Astrocyte (in vitro differentiated cells and primary cell): ENCODE data around the gene LRP1B. TPM values are rescaled to one million over a fixed set of nuclear protein-coding genes. Genes with fewer than 3 reads are reported as not detected.

Source experiments
- DNase-seq: peaks from one replicate; pipeline ENCODE4 v3.0.0-alpha.2; 2010; ENCODE audit warnings: low read depth
- FAIRE-seq: peaks from 2 replicates; lab custom pipeline; 2011; peaks lifted over from hg19 to GRCh38; lab: Jason Lieb, UNC
- H2AFZ ChIP-seq: 2 replicates; pipeline ENCODE4 v1.6.0; 2012; ENCODE audit warnings: low read depth, low read length, inconsistent platforms
- H3K27ac ChIP-seq: 2 replicates; pipeline ENCODE4 v1.5.1; 2011; ENCODE audit warnings: low read depth, low read length, inconsistent platforms
- H3K27me3 ChIP-seq: 2 replicates; pipeline ENCODE4 v1.6.0; 2011; ENCODE audit warnings: low read length, inconsistent platforms; ENCODE audit not compliant: insufficient read depth
- H3K36me3 ChIP-seq: 2 replicates; pipeline ENCODE4 v1.5.1; 2011; ENCODE audit warnings: low read length, inconsistent platforms; ENCODE audit not compliant: insufficient read depth
- H3K4me1 ChIP-seq: 2 replicates; pipeline ENCODE4 v1.5.1; 2011; ENCODE audit warnings: low read length, inconsistent platforms; ENCODE audit not compliant: insufficient read depth
- H3K4me2 ChIP-seq: 2 replicates; pipeline ENCODE4 v1.6.0; 2012; ENCODE audit warnings: low read length, inconsistent platforms
- H3K4me3 ChIP-seq: 2 replicates; pipeline ENCODE4 v1.5.1; 2011; ENCODE audit warnings: low read depth, mild to moderate bottlenecking, low read length, inconsistent platforms; ENCODE audit not compliant: insufficient read depth
- H3K79me2 ChIP-seq: 2 replicates; pipeline ENCODE4 v1.6.0; 2012; ENCODE audit warnings: mild to moderate bottlenecking, low read length, inconsistent platforms; ENCODE audit not compliant: insufficient read depth
- H3K9ac ChIP-seq: 2 replicates; pipeline ENCODE4 v1.6.0; 2012; ENCODE audit warnings: mild to moderate bottlenecking, low read length, inconsistent platforms
- H3K9me3 ChIP-seq: 2 replicates; pipeline ENCODE4 v1.5.1; 2012; ENCODE audit warnings: low read depth, mild to moderate bottlenecking, low read length, inconsistent platforms; ENCODE audit not compliant: insufficient read depth
- H4K20me1 ChIP-seq: 2 replicates; pipeline ENCODE4 v1.6.0; 2012; ENCODE audit warnings: low read length, inconsistent platforms; ENCODE audit not compliant: insufficient read depth
- H3K27ac Mint-ChIP-seq: one replicate; pipeline ENCODE4 v1.8.0; 2021; ENCODE audit warnings: mild to moderate bottlenecking, mixed read lengths; ENCODE audit not compliant: unreplicated experiment
- H3K27me3 Mint-ChIP-seq: one replicate; pipeline ENCODE4 v1.8.0; 2021; ENCODE audit warnings: low read depth, mixed read lengths; ENCODE audit not compliant: unreplicated experiment
- H3K36me3 Mint-ChIP-seq: one replicate; pipeline ENCODE4 v1.8.0; 2021; ENCODE audit warnings: low read depth, mixed read lengths; ENCODE audit not compliant: unreplicated experiment
- H3K4me1 Mint-ChIP-seq: one replicate; pipeline ENCODE4 v1.8.0; 2021; ENCODE audit warnings: low read depth, mixed read lengths; ENCODE audit not compliant: unreplicated experiment
- H3K4me3 Mint-ChIP-seq: one replicate; pipeline ENCODE4 v1.8.0; 2021; ENCODE audit warnings: mild to moderate bottlenecking, moderate library complexity, mixed read lengths; ENCODE audit not compliant: unreplicated experiment
- H3K9me3 Mint-ChIP-seq: one replicate; pipeline ENCODE4 v1.8.0; 2021; ENCODE audit warnings: mild to moderate bottlenecking, mixed read lengths; ENCODE audit not compliant: unreplicated experiment
- CTCF ChIP-seq: IDR thresholded peaks from 2 replicates; pipeline ENCODE4 v1.5.1; 2011; ENCODE audit warnings: low read depth, mild to moderate bottlenecking, inconsistent platforms, low read length, moderate library complexity; ENCODE audit not compliant: insufficient read depth
- EZH2 ChIP-seq: IDR thresholded peaks from 2 replicates; pipeline ENCODE4 v1.6.1; 2012; ENCODE audit warnings: mild to moderate bottlenecking, low read length, inconsistent platforms; ENCODE audit not compliant: insufficient read depth
- total RNA-seq: library from RNA; stranded (reverse); gene quantifications from 2 replicates; pipeline ENCODE4 v1.2.1, GENCODE V29; 2021

LRP1B gene
- total RNA-seq, 1 donor from 2014 or later, result 1.5 TPM

- Mint-ChIP-seq H3K27ac (no peak overlapping the region), H3K4me1 (no peaks in the 10 kb centered on the region), H3K4me3 (no peak overlapping the region), H3K36me3 (no peaks in the 10 kb centered on the region), H3K9me3 (no peaks in the 10 kb centered on the region), H3K27me3 (no peaks in the 10 kb centered on the region)
- H3K4me2 ChIP-seq, result no peak overlapping the region
- TF ChIP-seq EZH2, result no peak
- TF ChIP-seq CTCF, result no peak
- FAIRE-seq (no peak), DNase-seq (no peak)
- no peak overlapping the region for H2AFZ ChIP-seq
- no peaks in the 10 kb centered on the region for H3K27me3 ChIP-seq
- no peaks in the 10 kb centered on the region for H3K4me1 ChIP-seq
- H3K4me3 ChIP-seq, result no peak overlapping the region
- no peaks in the 10 kb centered on the region for H3K79me2 ChIP-seq
- no peak overlapping the region for H3K27ac ChIP-seq
- H4K20me1 ChIP-seq, result no peaks in the 10 kb centered on the region
- H3K36me3 ChIP-seq, result no peaks in the 10 kb centered on the region
- H3K9ac ChIP-seq, result no peak overlapping the region
- H3K9me3 ChIP-seq, result no peaks in the 10 kb centered on the region
Observed at GRCh38 chr2:140680862-140681261, 1450.0 kb downstream of the LRP1B start.

DNA sequence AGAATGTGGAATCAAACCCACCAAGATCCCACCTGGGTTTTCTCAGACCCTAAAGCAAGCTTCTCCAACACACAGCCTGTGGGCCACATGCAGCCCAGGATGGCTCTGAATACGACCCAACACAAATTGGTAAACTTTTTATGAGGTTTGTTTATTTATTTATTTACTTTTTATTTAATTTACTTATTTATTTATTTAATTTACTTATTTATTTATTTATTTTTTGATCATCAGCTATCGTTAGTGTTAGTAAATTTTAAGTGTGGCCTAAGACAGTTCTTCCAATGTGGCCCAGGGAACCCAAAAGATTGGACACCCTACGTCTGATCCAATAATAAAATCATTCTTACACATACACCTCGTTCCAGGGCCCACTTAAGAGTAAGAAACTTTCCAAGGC is 1451.1 kb downstream of the LRP1B start:
- Histone ChIP-seq H3K4me1 (no peaks in the 10 kb centered on the region), H3K27ac (no peak overlapping the region), H3K27me3 (no peaks in the 10 kb centered on the region), H3K9me3 (no peaks in the 10 kb centered on the region), H3K36me3 (no peaks in the 10 kb centered on the region), H4K20me1 (no peaks in the 10 kb centered on the region), H3K79me2 (no peaks in the 10 kb centered on the region), H3K4me3 (no peak overlapping the region), H2AFZ (no peak overlapping the region), H3K9ac (no peak overlapping the region), H3K4me2 (no peak overlapping the region)
- FAIRE-seq (no peak), DNase-seq (no peak)
- H3K36me3 Mint-ChIP-seq, result no peaks in the 10 kb centered on the region
- H3K27me3 Mint-ChIP-seq, result no peaks in the 10 kb centered on the region
- no peaks in the 10 kb centered on the region for H3K9me3 Mint-ChIP-seq
- no peak overlapping the region for H3K4me3 Mint-ChIP-seq
- H3K4me1 Mint-ChIP-seq, result no peaks in the 10 kb centered on the region
- TF ChIP-seq CTCF (no peak), EZH2 (no peak)
- H3K27ac Mint-ChIP-seq, result no peak overlapping the region

DNA sequence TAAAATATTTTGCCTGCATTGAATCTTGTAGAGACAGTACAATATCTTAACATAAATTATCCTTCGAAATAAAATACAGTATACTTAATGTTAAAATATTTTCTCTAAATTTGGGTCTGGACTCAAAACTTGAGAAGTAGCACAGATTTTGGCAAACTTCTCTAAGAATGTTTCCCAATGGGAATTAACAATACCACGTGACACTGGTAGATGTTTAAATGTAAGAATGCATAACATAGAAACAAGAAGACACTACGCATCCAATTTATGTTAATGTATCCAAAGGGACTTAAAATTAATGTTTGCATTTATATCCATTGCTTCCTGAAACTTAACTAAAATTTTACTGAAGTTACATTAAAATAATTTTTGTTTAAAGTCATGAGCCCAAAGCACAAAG is 1460.9 kb downstream of the LRP1B start:
- Mint-ChIP-seq H3K9me3 (no peaks in the 10 kb centered on the region), H3K27ac (no peak overlapping the region), H3K4me1 (no peaks in the 10 kb centered on the region), H3K4me3 (no peak overlapping the region), H3K36me3 (no peaks in the 10 kb centered on the region), H3K27me3 (no peaks in the 10 kb centered on the region)
- Histone ChIP-seq H3K4me2 (no peak overlapping the region), H3K9me3 (no peaks in the 10 kb centered on the region), H3K36me3 (no peaks in the 10 kb centered on the region), H3K4me3 (no peak overlapping the region), H3K27ac (no peak overlapping the region), H3K79me2 (no peaks in the 10 kb centered on the region), H3K27me3 (no peaks in the 10 kb centered on the region), H3K9ac (no peak overlapping the region), H4K20me1 (no peaks in the 10 kb centered on the region), H2AFZ (no peak overlapping the region), H3K4me1 (no peaks in the 10 kb centered on the region)
- DNase-seq, result no peak
- TF ChIP-seq CTCF, result no peak
- TF ChIP-seq EZH2, result no peak
- FAIRE-seq, result no peak
